NCI-H345 (cell line): Measurements from ENCODE around the gene HDAC4.
"Not testable (repeated sequence)": the region's sequence is repeated elsewhere in the genome, so short reads cannot be mapped to it uniquely, and the experiment has no call there.

Source experiments
- DNase-seq: peaks from one replicate; lab custom pipeline; 2025; lab: John Stamatoyannopoulos, UW

The HDAC4 gene

DNA sequence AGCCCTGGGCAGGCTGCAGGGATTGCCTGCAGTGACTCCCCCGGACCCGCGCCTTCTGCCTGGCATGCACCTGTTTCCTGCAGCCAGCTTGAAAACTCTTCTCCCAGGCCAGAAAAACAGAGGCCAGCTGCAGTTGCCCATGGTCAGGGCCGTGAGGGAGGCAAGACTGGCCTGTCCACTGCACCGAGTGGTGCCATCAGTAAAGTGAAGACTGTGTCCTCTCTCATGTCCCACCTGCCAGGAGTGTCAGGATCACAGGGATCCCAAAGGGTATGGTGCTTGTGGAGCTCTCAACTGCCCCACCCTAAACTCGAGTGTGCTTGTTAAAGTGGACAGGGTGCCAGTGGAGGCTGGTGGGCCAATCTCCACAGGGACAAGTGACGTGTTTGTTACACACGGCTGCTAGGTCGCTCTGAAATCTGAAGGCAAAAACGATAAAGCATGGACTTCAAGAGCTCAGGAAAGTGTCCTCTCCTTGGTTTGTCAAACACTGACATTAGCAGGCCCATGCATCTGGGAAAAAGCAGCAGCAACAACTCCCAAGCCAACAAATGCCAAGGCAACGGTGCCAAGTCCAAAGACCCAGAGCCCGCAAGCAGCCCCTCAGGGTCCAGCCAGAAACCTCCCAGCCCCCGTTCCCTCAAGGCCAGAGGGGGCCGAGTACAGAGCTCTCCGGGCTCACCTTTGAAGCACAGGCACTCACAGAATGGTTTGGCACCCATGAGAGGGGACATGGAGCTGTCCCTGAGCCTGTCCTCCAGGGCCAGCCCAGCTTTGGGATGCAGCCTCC is 213.2 kb downstream of the HDAC4 start:
- DNase-seq: no peak

DNA sequence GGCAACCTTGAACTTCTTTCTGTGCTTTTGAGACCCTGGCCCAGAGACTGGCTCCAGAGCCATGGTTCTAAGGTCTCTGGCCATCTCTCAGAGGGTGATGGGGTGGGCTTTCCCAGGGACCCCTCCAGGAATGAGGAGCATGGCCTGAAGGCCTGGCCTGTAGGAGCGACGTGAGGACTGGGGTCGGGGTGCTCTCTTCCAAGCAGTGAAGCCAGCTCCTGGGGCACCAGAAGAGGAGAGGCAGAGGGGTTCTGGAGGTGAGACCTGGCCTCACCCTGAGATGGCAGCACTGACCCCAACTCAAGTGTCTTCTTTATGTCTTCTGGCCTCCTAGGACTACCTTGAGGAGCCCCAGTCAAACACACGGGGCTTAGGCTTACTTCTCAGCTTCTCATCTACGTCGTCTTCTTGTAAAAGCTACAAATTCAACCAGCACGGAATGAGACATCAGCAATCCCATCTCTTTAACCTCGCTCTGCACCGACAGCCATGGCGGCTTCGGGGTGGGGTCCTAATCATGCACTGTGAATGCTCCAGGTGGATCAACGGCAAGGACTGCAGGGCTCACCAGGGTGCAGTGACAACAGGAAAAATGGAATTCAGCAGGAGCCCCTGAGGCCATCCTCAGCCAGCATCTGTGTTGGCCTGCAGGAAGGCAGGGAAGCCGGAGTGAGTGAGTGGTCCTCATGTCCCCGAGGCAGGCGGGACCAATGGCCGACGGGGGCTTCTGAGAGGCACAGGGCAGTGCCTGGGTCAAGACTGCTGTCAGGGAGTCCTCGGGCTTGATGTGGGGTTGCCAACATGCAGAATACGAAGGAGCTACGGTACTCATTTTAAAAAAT is 214.1 kb downstream of the HDAC4 start:
- DNase-seq: peak; percentile 10

DNA sequence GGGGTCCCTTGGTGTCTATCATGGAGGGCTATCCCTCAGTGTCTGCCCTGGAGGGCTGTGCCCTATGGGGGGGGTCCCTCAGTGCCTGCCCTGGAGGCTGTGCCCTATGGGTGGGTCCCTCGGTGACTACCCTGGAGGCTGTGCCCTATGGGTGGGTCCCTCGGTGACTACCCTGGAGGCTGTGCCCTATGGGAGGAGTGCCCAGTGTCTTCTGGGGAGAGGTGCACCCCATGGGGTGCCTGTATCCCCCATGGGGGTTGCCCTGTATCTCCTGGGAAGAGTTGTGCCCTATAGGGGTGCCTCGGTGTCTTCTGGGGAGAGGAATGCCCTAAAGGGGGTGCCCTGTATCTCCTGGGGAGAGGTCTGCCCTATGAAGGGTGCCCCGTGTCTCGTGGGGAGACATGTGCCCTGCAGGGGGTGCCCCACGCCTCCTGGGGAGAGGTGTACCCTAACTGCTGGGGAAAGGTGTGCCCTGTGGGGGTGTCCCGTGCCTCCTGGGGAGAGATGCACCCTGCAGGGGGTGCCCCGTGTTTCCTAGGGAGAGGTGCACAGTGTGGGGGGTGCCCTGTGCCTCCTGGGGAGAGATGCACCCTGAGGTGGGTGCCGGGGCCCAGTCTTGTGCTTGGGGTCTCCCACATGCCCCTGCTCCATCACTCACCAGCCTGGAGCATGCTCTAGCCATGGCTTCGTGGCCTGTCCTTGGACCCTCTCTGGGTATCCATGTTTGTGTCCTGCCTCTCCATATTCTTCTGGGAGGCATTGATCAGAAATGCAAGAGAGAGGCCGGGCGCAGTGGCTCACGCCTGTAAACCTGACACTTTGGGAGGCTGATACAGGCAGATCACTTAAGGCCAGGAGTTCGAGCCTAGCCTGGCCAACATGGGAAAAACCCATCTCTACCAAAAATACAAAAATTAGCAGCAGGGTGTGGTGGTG is 215.6 kb downstream of the HDAC4 start:
- no peak for DNase-seq

DNA sequence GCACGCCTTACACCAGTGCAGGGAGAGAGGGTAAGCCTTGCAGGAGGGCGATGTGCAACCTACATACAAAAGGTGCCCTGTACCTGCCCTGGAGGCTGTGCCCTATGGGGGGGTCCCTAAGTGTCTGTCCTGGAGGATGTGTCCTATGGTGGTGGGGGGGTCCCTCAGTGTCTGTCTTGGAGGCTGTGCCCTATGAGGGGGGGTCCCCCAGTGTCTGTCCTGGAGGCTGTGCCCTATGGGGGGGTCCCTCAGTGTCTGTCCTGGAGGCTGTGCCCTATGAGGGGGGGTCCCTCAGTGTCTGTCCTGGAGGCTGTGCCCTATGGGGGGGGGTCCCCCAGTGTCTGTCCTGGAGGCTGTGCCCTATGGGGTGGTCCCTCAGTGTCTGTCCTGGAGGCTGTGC is 216.6 kb downstream of the HDAC4 start:
- no peak for DNase-seq

DNA sequence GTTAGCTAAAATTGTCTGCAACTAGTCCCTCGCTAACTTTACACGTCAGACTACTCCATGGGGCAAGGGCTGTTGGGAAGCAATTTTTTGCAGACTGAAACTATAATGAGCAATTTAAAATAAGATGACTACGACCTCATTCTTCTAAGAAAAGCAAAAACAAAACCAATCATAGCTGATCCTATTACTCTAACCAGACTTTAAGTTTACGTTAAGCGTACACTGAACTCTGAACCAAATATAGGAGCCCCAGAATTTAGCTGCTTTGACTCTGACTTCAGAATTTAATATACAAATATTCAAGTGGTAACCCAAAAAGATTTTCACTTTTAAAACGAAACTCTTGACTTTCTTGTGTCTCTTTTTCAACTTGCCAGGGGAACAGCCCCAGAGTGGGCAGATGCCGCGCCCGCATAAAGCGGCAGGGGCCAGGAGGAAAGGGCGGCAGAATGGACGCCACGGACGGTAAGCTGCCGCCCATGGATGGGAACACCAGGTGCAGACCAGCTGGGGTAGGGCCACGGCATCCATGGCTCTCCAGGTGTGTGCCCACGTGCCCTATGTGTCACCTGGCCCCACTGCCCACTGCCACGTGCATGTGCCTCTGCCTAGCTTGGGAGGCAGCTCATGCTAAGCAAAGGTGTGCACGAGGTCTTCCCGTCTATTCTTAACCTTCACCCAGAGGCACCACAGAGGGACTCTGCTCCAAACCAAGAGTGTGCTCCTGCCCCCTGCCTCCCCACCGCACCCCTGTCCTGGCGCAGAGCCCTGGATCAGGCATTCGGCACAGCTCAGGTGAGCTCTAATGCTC is 217.6 kb downstream of the HDAC4 start:
- no peak for DNase-seq

DNA sequence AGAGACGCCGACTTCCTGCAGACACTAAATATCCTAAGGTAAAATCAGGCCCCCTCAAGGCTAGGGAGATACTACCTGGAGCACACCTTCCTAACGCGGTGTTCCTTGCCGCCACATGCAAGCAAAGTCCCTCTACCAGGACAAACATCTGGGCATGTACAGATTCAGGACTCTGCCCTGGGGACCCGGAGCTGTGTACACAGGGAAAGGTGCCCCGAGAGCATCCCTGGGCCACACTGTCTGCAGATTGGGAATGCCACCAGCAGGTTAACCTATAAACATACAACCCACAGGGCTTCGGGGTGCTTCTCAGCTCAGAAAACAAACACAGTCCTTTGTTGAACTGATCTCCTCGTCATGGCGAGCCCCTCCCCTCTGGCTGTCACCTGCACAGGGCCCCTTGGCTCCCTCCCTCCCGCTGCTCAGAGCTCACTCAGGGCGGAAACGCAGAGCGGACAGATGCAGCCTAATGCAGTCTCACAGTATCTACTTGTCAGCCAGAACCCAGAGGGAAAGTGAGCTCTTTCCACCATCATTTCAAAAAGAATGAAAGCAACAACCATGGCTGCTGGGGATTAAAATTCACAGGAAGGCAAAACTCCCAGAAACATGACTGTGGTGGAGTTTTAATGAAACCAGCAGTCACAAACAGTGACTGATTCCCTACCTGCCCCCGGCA is 218.8 kb downstream of the HDAC4 start:
- peak; percentile 97 for DNase-seq

DNA sequence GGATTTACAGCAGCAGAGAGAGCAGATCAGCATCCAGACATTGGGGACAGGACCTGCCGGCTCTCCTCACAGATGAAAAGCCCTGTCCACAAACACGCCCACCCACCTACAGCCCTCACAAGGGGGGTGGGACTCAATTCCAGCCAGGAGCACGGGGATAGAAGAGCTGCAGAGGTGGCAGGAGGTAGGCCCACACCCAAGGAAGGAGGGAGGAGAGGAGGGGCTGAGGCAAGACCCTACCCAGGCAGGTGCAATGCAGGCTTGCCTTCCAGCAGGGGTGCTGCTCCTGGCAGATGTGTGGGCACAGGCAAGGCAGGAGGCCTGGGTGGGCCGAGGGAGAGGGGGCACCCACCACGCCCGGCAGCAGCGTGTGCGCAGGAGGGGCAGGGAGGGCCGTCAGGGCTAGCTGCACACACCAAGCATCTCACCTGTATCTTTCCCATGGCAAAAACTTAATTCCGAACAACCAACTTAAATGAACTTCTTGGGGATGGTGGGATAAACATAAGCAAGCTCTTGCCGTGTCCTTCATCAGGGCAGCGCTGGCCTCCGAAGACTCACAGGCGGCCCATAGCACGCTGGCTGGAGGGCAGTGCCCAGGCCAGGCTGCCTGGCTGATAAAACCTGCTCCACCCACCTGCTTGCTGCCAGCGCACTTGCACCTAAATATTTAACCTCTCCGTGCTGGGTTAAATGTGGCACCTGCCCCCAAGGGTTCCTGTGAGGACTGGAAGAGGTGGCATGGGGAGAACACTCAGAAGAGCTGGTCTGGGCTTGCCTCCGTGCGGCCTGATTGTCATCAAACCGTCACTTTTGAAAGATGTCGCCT is 219.5 kb downstream of the HDAC4 start:
- DNase-seq: peak; percentile 88

DNA sequence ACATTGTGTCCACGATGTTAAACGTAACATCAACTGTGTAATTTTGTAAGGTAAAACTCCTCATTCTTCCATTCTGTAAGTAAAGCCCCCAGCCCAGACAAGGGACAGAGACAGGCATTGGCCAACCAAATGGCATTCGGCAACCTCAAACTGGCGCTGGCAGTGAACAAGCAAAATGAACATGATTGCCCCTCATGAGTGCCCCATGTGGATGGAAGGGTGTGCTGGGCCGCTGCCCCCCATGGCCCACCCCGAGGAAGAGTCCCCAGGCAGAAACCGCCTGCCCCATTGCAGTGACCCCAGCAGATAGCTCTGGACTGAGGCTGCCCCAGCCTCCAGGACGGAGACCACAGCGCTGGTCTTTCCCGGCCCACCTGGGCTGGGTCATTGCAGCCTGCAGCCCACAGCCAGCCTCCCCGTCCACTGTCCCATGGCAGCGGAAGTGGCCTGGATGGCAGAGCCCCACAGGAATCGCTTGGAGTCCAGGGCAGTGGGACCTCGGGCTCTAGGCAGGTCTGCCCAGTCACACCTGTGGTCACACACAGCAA is 220.2 kb downstream of the HDAC4 start:
- no peak for DNase-seq

DNA sequence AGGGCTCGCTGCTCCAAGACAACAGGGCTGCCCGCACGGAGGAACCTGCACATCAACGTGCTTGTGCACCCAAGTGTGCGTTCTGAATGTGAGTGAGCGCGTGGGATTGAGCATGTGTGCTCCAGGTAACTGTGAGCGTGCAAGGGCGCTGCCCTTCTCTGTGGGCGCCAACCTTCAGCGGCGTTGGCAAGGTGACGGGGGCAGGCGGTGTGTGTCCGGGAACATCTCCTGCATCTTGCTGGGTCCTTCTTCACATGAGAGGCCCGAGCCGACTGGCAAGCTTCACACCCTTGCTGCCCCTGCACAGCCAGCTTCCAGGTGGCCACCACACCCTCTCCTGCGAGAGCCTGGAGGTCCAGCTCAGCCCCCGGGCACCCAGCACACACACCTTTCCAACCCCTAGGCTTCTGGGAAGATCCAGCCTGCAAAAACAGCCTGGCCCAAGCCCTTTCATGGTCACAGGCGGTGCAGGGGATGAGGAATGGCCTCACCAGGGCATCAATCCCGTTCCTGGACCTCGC is 220.9 kb downstream of the HDAC4 start:
- no peak for DNase-seq

DNA sequence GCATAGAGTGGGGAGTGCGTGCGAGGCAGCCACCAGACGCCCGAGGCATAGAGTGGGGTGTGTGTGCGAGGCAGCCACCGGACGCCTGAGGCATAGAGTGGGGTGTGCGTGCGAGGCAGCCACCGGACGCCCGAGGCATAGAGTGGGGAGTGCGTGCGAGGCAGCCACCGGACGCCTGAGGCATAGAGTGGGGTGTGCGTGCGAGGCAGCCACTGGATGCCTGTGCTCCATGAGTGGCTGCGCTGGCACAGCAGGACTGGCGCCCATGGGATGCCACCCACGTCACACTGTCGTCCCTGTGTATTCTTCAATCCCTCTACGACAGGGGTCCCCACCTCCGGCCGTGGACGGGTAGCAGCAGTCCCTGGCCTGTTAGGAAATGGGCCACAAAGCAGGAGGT is 221.9 kb downstream of the HDAC4 start:
- no peak for DNase-seq

DNA sequence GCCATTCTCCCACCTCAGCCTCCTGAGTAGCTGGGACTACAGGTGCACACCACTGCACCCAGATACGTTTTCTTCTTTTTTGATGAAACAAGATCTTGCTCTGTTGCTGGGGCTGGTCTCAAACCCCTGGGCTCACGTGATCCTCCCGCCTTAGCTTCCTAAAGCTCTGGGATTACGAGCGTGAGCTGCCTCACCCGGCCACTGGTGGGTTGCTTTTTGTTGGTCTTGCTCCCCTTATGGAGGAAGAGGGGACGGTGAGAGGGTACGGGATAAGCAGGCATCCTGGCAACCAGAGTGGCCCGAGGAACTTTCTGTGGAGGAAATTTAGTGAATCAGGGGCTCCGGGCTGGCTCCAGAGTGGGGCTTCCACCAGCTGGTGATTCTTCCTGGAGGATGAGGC is 222.3 kb downstream of the HDAC4 start:
- DNase-seq: no peak

DNA sequence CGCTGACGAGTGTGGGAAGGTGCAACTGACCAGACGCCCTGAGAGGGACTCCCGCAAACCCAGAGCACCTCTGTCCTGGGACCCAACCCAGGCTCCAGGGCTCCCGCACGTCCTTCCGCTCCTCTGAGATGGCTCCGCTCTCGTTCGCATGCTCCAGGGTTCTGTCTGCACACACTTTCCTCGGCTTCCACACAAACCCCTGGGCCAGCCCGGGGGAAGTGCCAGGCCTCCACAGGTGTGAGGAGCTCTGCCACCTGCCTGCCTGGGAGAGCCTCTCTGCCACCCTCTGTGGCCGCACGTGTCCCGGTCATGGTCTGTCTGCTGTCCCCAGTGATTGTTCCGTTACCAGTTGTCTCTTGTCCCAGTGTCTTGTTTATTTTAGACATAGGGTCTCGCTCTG is 222.9 kb downstream of the HDAC4 start:
- DNase-seq: no peak

DNA sequence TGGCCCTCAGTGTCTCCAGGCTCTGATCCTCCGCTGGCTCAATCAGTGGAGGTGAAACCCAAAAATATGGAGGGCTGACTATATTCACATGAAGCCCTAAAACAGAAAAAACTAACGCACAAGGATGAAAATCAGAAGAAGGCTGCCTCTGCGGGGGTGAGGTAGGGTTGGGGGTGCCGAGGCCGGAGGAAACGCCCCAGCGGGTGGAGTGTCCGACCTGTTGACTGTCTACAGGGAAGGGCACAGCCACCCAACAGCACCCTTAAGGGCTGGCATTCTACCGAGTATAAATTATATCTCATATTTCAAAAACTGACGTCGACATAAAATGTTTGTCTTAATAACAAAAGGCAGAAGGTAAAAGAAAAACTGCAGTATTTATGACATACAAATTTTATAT is 223.5 kb downstream of the HDAC4 start:
- DNase-seq: no peak

DNA sequence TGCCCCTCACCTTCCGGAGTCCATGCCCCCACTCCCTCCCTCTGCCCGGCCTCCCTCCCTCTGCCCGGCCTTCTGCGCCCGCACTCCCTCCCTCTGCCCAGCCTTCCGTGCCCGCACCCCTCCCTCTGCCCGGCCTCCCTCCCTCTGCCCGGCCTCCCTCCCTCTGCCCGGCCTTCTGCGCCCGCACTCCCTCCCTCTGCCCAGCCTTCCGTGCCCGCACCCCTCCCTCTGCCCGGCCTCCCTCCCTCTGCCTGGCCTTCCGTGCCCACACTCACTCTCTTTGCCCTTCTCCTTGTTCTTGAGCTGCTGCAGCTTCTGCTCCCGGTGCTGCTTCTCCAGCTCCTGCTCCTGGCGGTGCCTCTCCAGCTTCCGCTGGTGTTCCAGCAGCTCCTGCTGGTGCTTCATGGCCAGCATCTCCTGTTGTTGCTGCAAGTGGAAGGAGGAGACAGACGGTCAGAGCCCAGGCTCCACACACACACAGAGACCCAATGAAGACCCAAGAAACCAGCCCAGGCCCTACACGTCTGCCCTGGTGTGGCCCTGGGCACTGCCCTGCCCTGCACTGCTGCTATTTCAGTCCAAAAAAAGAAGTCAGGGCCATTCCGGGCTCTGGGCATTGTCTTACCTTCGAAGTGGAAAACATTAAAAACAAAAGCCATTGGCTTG is 224.5 kb downstream of the HDAC4 start:
- DNase-seq: not testable (repeated sequence)

DNA sequence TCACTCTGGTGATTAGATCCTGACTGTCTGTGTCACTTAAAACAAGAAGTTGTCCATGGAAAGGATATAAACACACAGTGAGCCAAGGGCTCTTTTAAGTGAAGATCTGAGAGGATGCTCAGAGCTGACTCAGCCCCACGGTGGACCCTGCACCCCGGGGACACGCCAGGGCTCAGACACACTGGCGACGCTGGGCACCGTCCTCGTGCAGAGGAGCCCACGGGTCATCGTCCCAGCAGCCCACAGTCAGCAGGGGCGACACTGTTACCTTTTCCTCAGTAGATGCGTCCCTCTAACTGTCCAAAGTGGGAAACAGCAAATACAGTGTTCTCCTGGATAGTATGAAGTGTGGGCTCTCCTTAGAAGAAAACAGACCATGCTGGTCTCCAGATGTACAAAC is 225.6 kb downstream of the HDAC4 start:
- DNase-seq: no peak

DNA sequence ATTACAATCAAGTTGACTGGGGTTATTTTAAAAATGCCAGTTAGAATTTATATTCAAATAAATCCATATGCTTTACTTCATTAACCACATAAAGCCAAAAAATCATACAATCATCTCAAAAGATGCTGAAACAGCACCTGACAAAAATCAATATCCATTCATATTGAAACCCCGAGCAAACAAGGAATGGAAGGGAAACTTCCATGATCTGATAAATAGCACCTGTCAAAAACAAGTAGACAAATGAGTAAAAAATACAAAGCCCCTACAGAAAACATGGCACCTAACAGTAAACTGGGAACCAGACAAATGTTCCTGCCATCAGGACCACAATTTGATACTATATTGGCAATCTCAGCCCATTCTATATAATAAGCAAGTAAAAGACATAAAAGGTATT is 227.5 kb downstream of the HDAC4 start:
- no peak for DNase-seq

DNA sequence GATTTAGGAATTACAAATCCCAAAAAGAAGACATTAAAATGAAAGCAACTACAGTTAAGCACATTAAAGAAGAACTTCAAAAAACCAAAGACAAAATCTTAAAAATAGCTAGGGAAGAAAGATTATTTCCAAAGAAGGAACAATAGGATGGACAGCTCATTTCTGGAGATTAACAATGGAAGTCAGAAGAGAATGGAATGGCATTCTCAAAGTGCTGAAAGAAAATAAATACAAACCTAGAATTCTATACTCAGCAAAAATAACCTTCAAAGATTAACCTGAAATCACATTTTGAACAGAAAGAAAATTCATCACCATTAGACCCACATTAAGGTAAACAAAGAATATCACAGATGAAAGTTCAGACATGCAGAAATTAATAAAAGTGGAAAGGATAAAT is 229.2 kb downstream of the HDAC4 start:
- DNase-seq: no peak

DNA sequence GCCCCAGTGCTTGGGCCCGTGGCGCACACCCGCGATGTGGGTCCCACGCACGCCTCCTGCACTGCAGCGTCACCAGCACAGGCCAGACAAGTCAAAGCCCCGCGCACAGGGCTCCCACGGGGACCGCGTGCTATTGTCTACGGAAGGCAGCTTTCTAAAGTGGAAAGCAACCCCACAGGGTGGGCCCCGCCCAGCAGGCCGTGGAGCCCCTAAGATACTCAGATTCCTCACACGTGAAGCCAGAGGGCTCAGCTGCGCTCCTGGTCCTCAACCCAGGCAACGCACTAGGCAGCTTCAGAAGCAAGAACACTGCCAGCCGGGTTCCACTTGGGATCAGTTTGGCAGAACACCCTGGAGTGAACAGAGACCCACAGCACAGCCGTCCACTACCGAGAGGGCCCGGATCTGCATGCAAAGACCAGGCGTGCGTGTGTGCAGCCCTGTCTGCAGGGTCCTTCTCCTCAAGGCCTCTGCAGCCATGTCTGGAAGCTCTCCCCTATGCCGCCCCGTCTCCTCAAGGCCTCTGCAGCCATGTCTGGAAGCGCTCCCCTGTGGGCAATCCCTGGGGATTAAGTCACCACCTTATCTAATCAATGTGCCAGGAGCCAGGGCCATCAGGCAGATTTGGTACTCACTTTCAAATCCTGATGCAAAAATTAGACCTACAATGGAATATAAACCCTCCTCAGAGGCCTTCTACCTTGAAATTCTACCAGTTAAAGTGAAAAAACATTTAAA is 231.3 kb downstream of the HDAC4 start:
- no peak for DNase-seq
